BE2C (cell line): ENCODE measurements around the gene ATG2A.

Experiments used
- DNase-seq: peaks from one replicate; pipeline ENCODE4 v3.0.0-alpha.2; 2020
- H3K27me3 ChIP-seq: fragments of 250-450 bp; sonication (Bioruptor Pico); 2 replicates; pipeline ENCODE4 v1.5.1; 2020; ENCODE audit warnings: mild to moderate bottlenecking
- H3K36me3 ChIP-seq: fragments of 250-450 bp; sonication (Bioruptor Pico); 2 replicates; pipeline ENCODE4 v1.5.1; 2020; ENCODE audit warnings: mild to moderate bottlenecking
- H3K4me1 ChIP-seq: fragments of 250-450 bp; sonication (Bioruptor Pico); 2 replicates; pipeline ENCODE4 v1.5.1; 2020
- H3K4me3 ChIP-seq: 2 replicates; pipeline ENCODE4 v1.5.1; 2011; ENCODE audit warnings: low read depth, low read length
- H3K9me3 ChIP-seq: fragments of 250-450 bp; sonication (Bioruptor Pico); 2 replicates; pipeline ENCODE4 v1.5.1; 2020
- TF ChIP-seq, protein P1 (sequence below): IDR thresholded peaks from 2 replicates; pipeline ENCODE4 v1.5.1; 2012; ENCODE audit warnings: mild to moderate bottlenecking, low read depth, low read length

The ATG2A gene

DNA sequence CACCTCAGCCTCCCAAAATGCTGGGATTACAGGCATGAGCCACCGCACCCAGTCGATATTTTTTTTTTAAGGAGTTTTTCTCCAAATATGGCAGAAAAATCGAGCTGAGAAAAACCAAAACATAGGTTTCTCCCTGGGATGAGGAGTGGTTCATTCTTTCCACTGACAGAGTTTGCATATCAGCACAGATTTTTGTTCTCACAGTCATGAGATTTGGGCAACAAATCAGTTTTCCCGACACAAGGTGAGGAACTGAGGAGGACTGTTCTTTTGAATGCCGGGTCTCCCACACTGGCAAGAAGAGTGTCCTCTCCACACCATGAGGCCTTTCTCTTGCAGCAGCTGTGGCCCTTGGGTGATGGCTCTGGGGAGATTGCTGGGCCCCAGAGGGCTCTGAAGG lies 34.8 kb downstream of the ATG2A start:
- Histone ChIP-seq H3K27me3 (no peaks in the 10 kb centered on the region), H3K36me3 (no peaks in the 10 kb centered on the region), H3K4me1 (no peaks in the 10 kb centered on the region; the same call in 1 of the 2 replicates), H3K9me3 (no peaks in the 10 kb centered on the region), H3K4me3 (no peak overlapping the region)
- DNase-seq: no peak
- TF ChIP-seq, protein P1, sequence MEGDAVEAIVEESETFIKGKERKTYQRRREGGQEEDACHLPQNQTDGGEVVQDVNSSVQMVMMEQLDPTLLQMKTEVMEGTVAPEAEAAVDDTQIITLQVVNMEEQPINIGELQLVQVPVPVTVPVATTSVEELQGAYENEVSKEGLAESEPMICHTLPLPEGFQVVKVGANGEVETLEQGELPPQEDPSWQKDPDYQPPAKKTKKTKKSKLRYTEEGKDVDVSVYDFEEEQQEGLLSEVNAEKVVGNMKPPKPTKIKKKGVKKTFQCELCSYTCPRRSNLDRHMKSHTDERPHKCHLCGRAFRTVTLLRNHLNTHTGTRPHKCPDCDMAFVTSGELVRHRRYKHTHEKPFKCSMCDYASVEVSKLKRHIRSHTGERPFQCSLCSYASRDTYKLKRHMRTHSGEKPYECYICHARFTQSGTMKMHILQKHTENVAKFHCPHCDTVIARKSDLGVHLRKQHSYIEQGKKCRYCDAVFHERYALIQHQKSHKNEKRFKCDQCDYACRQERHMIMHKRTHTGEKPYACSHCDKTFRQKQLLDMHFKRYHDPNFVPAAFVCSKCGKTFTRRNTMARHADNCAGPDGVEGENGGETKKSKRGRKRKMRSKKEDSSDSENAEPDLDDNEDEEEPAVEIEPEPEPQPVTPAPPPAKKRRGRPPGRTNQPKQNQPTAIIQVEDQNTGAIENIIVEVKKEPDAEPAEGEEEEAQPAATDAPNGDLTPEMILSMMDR: no peak

DNA sequence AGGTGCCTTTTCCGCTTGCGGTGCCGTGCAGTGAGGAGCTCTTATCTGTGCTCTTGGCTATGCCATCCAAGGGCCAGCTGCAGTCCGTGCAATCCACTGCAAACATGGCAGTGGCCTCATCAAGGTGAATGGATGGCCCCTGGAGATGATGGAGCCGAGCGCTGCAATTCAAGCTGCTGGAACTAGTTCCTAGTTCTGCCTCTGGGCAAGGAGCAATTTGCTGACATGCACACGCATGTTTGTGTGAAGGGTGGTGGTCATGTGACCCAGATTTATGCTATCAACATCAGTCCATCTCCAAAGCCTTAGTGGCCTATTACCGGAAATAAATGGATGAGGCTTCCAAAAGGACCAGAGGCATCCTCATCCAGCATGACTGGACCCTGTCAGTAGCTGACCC lies 35.5 kb downstream of the ATG2A start:
- no peak overlapping the region for H3K4me3 ChIP-seq
- TF ChIP-seq, protein P1: no peak
- no peaks in the 10 kb centered on the region for H3K27me3 ChIP-seq
- H3K9me3 ChIP-seq: no peaks in the 10 kb centered on the region
- H3K4me1 ChIP-seq: no peaks in the 10 kb centered on the region; the same call in 1 of the 2 replicates
- DNase-seq: no peak
- no peaks in the 10 kb centered on the region for H3K36me3 ChIP-seq

DNA sequence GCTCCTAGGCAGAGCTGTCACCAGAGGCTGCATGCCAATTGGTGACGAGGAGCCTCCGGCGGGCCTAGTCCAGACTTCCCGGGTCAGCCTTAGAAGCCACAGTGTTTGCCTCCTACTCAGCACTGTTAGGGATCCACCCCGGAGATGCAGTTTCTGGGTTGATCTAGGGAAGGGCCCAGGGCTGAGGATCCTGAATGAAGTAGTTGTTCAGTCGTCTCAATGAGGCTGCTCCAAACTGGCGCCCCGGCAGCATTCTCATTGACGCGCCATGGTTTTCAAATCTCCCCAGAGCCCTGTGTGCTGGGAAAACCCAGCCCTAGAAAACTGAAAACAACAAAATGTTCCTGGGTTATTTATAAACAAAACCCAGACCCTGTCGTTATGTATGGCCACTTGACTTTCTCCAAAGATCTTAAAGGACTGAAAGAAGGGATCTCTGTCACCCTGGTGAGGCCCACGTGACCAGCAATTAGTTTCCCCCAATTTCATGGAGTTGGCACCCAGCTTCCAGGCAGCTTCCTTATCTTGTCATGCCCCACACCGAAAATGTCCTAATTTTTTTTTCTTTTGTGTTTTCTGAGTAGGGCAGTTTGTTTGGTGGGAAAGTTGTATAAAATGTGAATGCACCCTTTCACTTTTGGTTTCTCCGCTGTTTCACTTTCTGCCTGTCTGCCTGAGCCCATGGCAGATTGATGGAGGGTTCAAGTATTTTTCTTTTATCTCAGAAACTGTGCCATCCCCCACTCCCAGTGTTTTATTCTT lies 36.6 kb downstream of the ATG2A start:
- H3K9me3 ChIP-seq: no peaks in the 10 kb centered on the region
- no peaks in the 10 kb centered on the region for H3K27me3 ChIP-seq
- no peaks in the 10 kb centered on the region for H3K4me1 ChIP-seq
- TF ChIP-seq, protein P1: no peak
- H3K4me3 ChIP-seq: no peak overlapping the region
- no peaks in the 10 kb centered on the region for H3K36me3 ChIP-seq
- no peak for DNase-seq

DNA sequence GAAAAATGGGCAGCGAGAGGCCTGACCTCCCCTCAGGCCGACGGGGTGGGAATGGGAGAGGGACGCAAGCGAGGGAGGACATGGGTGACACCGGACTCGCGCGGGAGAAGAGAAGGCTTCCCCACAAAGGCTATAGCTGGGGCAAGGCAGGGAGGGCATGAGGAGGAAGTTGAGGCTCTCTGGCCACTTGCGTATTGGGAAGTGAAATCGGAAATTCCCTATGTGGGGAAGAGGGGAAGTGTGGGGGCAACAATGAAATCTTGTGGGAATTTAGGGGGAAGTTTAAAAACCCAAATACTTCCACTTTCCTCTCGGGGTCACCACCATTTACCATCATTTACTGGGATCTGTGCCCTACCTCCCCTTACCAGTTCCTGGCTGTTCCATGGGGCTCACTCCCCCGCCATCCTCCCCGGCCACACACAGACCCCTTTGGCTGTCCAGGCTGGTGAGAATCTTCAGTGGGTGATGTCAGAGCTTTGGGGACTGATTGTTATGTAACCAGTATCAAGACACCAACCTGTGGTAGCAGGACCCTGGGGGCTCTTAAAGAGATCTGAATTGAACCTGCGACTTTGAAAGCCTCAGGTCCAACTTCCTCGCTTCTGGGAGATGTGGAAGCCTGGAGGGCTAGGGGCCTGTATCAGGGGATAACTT lies 37.6 kb downstream of the ATG2A start:
- Histone ChIP-seq H3K4me1 (no peaks in the 10 kb centered on the region), H3K27me3 (no peaks in the 10 kb centered on the region), H3K36me3 (no peaks in the 10 kb centered on the region), H3K4me3 (peak overlapping the region; percentile 70), H3K9me3 (no peaks in the 10 kb centered on the region)
- TF ChIP-seq, protein P1: no peak
- DNase-seq: no peak

DNA sequence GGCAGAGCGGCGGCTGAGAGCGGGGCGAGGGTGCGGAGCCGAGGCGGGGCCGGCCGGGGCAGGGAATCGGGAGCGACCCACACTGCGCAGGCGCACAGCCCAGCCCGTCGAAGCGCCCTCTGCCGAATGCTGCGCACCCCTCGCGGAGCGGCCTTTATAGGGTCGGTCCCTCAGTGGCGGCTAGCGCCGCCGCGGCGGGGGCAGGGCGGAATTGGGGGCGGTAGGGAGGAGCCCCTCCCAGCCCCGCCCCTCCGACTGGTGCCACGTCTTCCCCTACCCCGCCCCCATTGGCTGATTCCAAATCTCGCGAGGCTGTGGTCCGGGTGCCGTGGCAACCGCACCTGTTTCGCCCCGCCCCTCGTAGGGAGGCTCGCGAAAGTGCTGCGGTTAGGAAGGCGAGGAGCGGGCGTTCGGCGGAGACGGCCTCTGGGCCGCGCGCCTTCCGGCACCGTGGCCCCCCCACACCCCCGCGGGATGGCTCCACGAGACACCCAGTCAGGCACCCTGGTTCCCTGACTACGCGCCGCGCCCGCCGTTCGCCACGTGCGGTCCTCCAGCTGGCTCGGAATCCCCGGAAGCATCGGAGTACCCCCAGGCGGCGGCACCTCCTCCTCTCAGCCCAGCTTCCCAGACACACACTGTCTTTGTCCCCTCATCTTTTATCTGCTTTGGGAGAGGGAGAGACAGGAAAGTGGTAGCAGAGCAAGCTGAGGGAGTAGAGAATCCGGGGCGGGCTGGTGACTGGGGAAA lies 38.3 kb downstream of the ATG2A start, which contains the start of gene EHD1:
TSS of gene EHD1 (minus strand) at position 128 of the 750 bp plus-strand sequence. CDS start 157 bp downstream, outside the sequence.
- H3K36me3 ChIP-seq: no peaks in the 10 kb centered on the region
- no peaks in the 10 kb centered on the region for H3K9me3 ChIP-seq
- TF ChIP-seq, protein P1: peak; percentile 28; the same call in 1 of the 2 replicates
- peak within 1 kb of the TSS; percentile 72 for H3K4me3 ChIP-seq
- H3K4me1 ChIP-seq: no peaks in the 10 kb centered on the region
- DNase-seq: peak; percentile 96
- H3K27me3 ChIP-seq: no peaks in the 10 kb centered on the region
